ENCODE data around the gene MS4A13. TPM values are rescaled to one million over a fixed set of nuclear protein-coding genes. Genes with fewer than 3 reads are reported as not detected.

The MS4A13 gene
- total and polyA plus RNA-seq, 8 donors, result not detected

DNA sequence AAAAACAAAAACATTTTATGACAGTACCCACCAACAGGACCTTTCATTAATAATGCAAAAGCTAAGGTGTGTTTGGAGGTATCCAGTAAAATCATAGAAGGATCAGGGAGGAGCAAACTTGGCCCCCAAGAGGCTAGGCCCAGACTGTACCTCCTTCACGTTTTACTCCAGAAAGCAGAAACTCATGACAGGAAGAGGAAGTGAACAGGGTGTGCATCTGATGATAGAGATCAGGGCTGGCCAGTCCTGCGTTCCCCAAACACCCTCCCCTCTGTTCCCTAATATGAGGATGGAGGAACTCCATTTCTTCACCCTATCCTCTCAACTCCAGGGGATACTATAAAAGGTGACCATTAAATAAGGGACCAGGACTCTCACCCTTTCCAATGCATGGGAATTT, 32.8 kb upstream of the MS4A13 start:
- H3K36me3 ChIP-seq, result no peaks in the 10 kb centered on the region

GRCh38 chr11:60485987-60486386, 29.2 kb upstream of the MS4A13 start:
- TF ChIP-seq CTCF (IDR thresholded peaks at IDR 0.05) (peak in 4 of 7 experiments; percentile 13 to 42 (median 32)), POLR2AphosphoS5 (IDR thresholded peaks at IDR 0.05) (no peak)
- peak; percentile 29 to 44 for DNase-seq
- Histone ChIP-seq H3K27ac (no peak overlapping the region), H3K9me3 (no peaks in the 10 kb centered on the region), H3K27me3 (no peaks in the 10 kb centered on the region), H3K36me3 (no peaks in the 10 kb centered on the region), H3K4me3 (no peak overlapping the region), H3K4me1 (no peaks in the 10 kb centered on the region)
- WGBS, 5 donors, result 68 to 79% (median 76%) methylated on average over 5 of the region's 5 CpGs
- intact Hi-C loops (cut with DNase I; ENCODE audit: low total_unique reads), result no loop called here

More for the DNA sequence above, 32.8 kb upstream of the MS4A13 start:
- Histone ChIP-seq H3K27ac (no peak overlapping the region), H3K9me3 (no peaks in the 10 kb centered on the region), H3K27me3 (no peaks in the 10 kb centered on the region), H3K4me3 (no peak overlapping the region), H3K4me1 (no peaks in the 10 kb centered on the region)
- 37 to 71% (median 57%) methylated on average over 2 of the region's 2 CpGs for WGBS, 5 donors
- TF ChIP-seq EP300 (IDR thresholded peaks at IDR 0.05), result no peak
- no peak for DNase-seq
- intact Hi-C loops (cut with DNase I; ENCODE audit: low total_unique reads), result no loop called here

- WGBS, 5 donors, result 68 to 86% (median 79%) methylated on average over 4 of the region's 4 CpGs
- Histone ChIP-seq H3K9me3 (no peaks in the 10 kb centered on the region), H3K4me1 (no peaks in the 10 kb centered on the region), H3K27me3 (no peaks in the 10 kb centered on the region), H3K27ac (no peak within 1 kb of the TSS), H3K36me3 (no peaks in the 10 kb centered on the region), H3K4me3 (no peak within 1 kb of the TSS)
- DNase-seq, result no peak
- TF ChIP-seq POLR2A (IDR thresholded peaks at IDR 0.05), result no peak
- no peak for TF ChIP-seq POLR2AphosphoS5 (IDR thresholded peaks at IDR 0.05)
- intact Hi-C loops (cut with DNase I; ENCODE audit: low total_unique reads), result no loop called here
Observed at GRCh38 chr11:60492488-60493009, 22.6 kb upstream of the MS4A13 start, which contains the start of gene MS4A12. MS4A12 (plus strand) TSS chr11:60492778; CDS start chr11:60497319, 4,541 bp downstream.

GRCh38 chr11:60493454-60493853, 21.7 kb upstream of the MS4A13 start:
- Histone ChIP-seq H3K27ac (no peak overlapping the region), H3K9me3 (no peaks in the 10 kb centered on the region), H3K36me3 (no peaks in the 10 kb centered on the region), H3K27me3 (no peaks in the 10 kb centered on the region), H3K4me1 (no peaks in the 10 kb centered on the region), H3K4me3 (no peak overlapping the region)
- WGBS, 5 donors, result 80 to 89% (median 84%) methylated on average over 2 of the region's 2 CpGs
- TF ChIP-seq POLR2AphosphoS5 (IDR thresholded peaks at IDR 0.05), result no peak
- no peak for TF ChIP-seq POLR2A (IDR thresholded peaks at IDR 0.05)
- TF ChIP-seq CTCF (IDR thresholded peaks at IDR 0.05), result no peak
- TF ChIP-seq EP300 (IDR thresholded peaks at IDR 0.05), result no peak
- intact Hi-C loops (cut with DNase I; ENCODE audit: low total_unique reads), result no loop called here
- DNase-seq, result no peak

DNA sequence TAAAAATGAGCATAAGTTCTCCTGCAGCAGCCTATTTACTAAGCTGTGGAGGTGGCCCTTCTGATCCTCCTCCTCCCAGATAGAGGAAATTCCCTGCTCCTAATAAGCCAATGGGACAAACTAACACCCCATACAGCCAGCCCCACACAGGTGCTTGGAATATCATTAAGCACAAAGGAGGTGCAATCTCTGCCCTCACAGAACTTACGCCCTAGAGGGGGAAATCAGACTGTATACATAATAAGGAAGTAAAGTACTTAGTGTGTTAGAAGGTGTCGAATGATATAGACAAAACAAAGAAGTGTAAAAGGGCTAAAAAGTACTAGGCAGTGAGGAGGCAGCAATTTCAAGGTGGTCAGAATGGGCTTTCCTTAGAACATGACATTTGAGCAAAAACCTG, 16.8 kb upstream of the MS4A13 start:
- 61 to 85% (median 72%) methylated on average over 2 of the region's 2 CpGs for WGBS, 5 donors
- H3K36me3 ChIP-seq, result no peaks in the 10 kb centered on the region
- TF ChIP-seq CTCF (IDR thresholded peaks at IDR 0.05), result no peak
- DNase-seq, result no peak
- H3K27me3 ChIP-seq, result no peaks in the 10 kb centered on the region
- no peak overlapping the region for H3K4me3 ChIP-seq
- H3K27ac ChIP-seq, result no peak overlapping the region
- no peaks in the 10 kb centered on the region for H3K4me1 ChIP-seq
- no peaks in the 10 kb centered on the region for H3K9me3 ChIP-seq
- intact Hi-C loops (cut with DNase I; ENCODE audit: low total_unique reads), result no loop called here
